ENCODE data around the gene GTPBP4. TPM values are rescaled to one million over a fixed set of nuclear protein-coding genes. Genes with fewer than 3 reads are reported as not detected.
"Not testable (repeated sequence)": the region's sequence is repeated elsewhere in the genome, so short reads cannot be mapped to it uniquely, and the experiment has no call there.

Gene GTPBP4
- polyA plus RNA-seq, 1 donor = 44.6 TPM

GRCh38 chr10:990808-991207 is 2.6 kb downstream of the GTPBP4 start:
- no peak for DNase-seq

DNA sequence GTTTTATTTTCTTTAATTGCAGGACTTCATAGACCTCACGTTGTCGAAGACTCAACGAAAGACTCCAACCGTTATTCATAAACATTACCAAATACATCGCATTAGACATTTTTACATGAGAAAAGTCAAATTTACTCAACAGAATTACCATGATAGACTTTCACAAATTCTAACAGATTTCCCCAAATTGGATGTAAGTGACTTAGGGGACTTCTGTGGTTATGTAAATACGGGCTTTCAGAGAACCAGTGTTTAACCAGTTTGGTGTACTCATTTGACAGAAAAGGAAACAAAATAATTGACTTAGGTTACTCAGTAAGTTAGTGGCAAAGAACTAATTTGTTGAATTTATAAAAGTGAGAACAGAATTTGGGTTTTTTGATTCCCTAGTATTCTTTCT is 4.2 kb downstream of the GTPBP4 start:
- no peak for DNase-seq

DNA sequence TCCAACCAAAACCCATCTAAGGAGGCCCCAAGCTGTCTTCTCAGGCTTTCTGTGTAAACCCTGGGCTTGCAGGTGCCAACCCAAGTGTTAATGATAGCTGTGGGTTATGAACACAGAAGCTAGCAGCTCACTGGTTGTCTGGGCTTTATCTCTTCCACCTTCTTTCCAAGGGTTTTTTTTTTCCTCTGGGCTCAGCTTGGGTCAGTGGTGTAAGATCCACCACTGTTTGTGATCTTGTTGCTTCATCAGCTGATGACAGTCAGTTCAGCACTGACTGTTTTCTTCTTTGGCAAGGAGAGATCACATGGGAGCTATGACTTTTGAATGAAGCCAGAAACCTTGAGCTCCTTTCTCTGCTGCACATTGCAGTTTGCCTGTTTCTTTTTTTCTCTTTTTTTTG is 4.6 kb downstream of the GTPBP4 start:
- no peak for DNase-seq

DNA sequence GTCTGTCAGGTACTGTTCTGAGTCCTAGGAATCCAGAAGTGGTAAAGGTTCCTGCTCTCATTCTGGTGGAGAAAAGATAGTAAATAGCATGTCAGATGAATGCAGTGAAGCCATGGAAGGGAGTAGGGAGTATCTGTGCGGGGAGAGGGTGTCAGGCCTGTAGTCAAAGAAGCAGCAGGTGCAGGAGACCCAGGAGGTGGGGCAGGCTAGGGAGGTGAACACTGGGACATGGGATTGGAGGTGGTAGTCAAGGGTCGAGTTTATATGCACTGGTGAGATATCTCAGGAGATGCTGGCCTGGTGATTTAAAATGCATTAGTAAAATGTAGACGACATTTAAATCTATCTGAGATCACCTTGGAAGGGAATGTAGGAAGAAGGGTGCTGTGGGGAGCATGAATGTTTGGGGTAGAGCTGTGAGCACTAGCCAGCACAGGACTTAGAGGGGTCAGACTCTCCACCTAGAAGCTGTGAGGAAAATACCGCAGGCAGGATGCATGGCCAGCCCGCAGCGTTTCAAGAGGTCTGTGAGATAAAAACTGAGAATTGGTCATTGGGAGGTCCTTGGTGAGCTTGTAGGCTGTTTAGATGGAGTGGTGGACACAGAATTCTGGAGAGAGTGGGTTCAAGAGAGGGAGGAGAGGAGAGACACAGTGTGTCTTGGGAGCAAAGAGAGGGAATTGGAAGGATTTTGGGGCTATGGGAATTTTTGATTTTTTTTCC is 6.8 kb downstream of the GTPBP4 start:
- DNase-seq = no peak

GRCh38 chr10:995559-995926 is 7.3 kb downstream of the GTPBP4 start:
- no peak for DNase-seq

- DNase-seq = no peak
Observed at GRCh38 chr10:996031-996430, 7.8 kb downstream of the GTPBP4 start.

DNA sequence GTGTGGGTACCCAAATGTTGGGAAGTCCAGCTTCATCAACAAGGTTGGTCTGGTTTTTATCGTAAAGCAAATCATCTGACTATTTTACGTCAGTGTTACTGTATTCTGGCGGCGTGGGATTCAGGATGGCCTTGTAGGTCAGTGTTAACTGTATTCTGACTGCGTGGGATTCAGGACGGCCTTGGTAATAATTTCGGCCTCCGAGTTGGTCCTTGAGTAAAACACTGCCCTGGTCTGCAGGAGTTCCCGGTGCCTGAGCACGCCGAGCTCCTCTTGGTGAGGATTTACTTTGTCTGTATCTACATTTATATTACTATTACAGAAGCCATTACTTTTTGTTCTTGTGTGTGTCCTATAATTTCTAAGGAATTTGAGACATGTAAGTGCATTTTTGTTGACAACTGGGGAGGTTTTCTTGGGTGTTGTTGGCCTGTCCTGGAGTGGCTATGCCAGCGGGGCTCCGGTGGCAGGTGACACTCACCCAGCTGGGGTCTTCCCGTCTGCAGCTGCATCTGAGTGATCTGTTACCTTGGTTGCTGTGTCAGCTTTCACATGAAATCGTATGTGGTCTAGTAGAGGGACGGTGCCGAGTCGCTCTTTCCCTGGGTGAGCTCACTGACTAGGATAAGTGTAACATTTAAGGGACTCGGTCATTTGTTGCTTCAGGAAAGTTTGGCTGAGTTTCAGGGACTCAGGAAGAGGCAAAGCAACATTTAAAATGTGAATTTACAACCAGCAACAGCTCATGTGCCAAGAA is 9.2 kb downstream of the GTPBP4 start:
- DNase-seq = no peak

GRCh38 chr10:1002425-1003006 is 14.3 kb downstream of the GTPBP4 start:
- DNase-seq = no peak

DNA sequence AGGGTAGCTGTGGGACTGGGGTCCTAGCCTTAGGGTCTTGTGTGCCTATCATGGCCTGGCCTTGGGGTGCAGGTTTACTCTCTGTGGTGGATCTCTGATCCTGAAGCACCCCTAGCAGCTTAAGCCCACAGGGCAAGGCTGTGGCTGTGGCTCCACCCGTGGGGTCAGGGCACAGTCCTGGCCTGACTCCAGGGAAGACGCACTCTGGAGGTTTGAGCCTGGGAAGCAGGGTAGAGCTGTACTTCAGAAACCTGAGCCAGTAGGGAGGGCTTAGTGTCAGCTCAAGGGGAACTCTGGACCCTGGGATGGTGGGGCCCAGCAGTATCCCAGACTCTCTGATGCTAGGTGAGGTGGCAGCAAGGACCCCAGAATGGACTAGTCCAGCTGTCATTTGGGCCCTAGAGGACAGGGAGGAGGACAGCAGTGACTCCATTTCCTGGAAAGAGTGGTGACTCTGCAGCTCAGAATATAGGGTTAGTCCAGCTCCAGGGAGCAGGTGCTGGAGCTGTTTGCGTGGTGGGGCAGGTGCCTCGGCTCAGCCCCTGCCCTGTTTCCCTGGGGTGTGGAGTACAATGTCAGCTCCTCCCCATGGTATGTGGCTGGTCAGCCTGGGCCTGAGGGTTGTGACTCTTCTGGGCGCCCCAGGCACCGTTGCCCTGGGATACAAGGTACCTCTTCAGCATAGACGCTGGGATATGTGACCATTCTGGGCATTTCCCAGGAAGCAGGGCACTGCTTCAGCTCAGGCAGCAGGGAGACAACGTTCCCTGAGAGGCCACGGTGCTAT is 15.8 kb downstream of the GTPBP4 start:
- DNase-seq = no peak

DNA sequence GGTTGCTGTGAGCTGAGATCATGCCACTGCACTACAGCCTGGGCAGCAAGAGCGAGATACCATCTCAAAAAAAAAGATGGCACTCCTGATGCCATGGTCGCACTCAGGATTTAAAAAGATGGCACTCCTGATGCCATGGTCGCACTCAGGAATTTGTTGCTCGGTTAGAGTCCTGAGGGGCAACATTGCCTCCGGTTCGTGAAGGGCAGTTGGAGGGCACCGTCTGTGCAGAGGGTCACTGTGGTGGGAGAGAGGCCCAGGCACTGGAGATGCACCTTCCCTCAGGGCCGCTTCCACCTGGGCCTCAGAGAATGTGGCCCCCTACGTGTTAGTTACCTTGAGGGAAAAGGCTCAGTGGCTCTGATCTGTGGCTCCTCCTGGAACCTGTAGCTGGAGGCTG is 18.3 kb downstream of the GTPBP4 start:
- no peak for DNase-seq

DNA sequence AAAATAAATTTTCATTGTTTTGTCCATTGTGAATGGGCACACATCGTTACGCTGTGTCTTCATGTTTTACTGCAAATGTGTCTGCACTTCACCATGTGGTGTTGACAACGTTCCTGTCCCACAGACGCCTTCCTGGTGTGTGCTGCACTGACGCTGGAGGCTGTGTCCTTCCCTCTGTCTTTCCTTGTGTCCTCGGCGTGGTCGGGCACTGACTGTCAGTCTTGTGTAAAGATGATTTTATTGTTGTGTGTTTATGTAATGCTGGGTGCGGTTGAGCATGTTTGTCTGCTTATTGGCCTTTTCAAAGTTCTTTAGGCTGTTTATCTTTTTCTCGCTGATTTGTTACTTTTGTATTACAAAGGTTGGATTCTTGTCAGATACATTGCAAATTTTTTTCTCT is 19.3 kb downstream of the GTPBP4 start:
- no peak for DNase-seq

- no peak for DNase-seq
Observed at GRCh38 chr10:1009071-1009494, 20.8 kb downstream of the GTPBP4 start.

DNA sequence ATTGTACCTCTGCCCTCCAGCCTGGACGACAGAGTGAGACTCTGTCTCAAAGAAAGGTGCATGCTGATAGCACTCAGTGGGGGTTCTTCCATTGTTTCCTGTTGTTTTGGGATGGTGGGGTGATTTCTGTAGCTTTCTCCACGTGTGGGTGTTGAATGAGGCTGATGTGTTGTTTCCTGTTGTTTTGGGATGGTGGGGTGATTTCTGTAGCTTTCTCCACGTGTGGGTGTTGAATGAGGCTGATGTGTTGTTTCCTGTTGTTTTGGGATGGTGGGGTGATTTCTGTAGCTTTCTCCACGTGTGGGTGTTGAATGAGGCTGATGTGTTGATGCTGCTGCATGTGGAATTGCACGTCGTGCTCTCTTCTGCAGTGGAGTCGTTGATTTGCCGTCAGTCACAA is 21.7 kb downstream of the GTPBP4 start:
- DNase-seq = not testable (repeated sequence)

DNA sequence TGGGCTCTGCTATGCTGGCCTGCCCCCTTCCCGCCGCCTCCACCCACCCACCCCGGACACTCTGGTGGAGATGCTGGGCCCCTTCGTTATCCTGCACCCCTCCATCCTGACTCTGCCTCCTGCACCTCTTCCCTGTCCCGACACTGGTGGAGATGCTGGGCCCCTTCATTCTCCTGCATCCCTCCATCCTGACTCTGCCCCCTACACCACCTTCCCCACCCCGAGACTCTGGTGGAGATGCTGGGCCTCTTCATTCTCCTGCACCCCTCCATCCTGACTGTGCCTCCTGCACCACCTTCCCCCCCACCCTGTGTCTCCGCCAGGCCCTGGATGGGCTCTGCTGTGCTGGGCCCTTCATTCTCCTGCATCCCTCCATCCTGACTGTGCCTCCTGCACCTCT is 22.5 kb downstream of the GTPBP4 start:
- DNase-seq = no peak

DNA sequence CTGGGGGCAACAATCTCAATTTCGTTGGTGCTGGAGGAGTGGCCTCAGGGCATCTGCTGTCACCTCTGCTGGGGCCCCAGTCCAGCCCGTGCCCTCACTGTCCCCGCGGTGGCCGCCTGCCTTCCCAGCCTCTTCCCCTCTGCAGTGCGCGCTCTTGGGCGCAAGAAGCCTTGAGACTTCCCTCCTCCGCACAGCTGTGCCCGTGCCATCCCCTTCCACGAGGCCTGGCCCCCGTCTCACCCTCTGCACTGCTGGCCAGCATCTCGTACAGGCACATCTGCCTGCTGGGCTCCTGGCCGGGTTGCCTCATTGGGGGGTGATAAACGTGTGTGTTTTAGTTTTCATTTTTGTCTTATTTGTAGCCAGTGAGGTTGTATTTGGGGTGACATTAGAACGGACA is 23.5 kb downstream of the GTPBP4 start:
- no peak for DNase-seq

DNA sequence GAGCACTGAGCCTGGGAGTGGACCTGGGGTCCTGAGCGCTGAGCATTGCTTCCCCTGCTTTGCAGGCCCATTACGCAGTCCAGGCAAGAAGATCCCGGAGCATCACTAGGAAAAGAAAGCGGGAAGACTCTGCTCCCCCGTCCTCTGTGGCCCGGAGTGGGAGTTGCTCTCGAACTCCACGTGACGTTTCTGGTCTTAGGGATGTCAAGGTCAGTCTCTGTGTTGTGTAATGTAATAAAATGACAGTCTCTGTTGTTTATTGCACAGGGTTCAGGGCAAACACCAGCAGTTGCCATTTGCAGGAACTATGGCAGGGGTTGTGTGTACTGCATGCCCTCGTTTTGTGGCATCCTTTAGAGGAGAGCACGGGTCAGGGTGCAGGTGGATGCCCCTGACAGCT is 27.5 kb downstream of the GTPBP4 start:
- no peak for DNase-seq

DNA sequence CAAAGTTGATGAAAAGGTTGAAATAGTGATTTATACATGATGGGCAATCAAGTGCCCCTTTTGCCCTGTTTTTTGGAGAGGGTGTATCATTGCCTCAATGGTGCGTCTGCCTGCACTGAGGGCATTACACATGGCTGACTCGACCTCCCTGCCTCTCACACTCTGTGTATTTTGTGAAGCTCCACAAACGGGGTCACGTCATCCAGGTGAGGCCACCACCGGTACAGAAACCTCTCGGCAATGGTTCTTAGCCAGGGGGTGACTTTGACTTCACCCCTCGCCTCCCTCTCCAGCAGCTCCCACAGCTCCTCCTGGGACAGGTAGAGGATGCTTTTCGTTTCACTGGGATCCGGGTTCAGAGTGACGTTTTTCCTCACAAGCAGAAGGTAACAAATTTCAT is 31.1 kb downstream of the GTPBP4 start:
- no peak for DNase-seq

GRCh38 chr10:1020460-1020859 is 32.2 kb downstream of the GTPBP4 start:
- no peak for DNase-seq

DNA sequence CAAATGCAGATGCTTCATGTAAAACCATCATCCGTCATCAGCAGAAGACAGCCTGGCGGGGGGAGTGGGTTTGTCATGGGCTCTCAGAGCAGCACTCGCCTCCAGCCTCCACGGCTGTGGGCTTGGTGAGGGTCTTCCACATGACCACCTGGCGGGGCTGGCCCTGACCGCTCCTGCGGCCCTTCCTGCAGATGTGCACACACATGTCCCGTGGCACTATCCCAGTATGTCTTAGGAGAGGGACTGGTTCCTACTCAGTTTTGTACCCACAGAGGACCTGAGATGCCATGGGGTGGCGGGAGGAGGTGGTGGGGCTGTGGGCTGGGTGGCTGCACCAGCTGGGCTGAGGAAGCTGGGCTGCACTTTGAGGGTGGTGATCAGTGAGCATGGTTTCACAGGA is 32.7 kb downstream of the GTPBP4 start:
- DNase-seq = no peak

DNA sequence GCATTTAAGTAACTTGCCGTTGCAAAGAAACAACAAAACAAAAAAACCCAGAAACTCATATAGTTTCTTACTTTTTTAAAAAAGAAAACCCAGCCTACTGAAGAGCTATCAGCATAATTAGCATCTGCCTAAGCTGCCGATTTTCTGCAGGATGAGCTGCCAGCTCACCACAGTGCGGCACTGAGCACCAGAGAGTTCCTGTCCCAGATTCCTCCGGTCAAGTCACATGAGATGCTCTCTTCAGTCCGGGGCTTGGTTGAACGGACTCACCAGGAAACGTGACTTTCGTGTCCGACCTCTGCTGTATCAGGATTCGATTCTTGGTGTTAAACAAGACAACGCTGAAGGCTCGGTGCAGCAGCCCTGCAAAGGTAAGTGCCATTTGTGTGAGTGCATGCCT is 34.2 kb downstream of the GTPBP4 start:
- DNase-seq = no peak

- DNase-seq = no peak
Observed at GRCh38 chr10:1024103-1024502, 35.9 kb downstream of the GTPBP4 start.

GRCh38 chr10:1025683-1026082 is 37.4 kb downstream of the GTPBP4 start, which contains the start of gene IDI2:
Gene IDI2, minus strand, starts transcription at chr10:1025859. Its CDS starts 1,136 bp downstream, at chr10:1024723.
- DNase-seq = no peak

DNA sequence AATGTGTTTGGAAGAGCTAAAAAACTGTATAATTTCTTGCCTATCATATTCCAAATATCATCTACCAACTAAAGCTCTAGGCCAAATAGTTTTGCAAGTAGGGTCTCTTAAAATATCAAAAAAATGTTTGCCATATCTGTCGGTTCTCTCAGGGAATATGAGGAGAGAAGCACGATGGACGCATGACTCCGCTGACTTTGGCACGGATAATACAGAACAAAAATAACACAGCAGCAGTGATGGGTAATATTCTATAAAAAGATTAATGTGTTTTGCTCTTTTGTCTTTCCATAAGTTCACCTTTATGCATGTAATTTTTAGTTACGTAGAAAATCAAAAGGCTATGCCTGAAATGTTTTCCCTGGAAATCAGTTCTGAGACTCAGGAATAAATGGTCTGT is 38.3 kb downstream of the GTPBP4 start:
- DNase-seq = no peak

All from hindlimb muscle (tissue), 1 donor.